Glutamatergic neuron (in vitro differentiated cells): ENCODE measurements around the gene MTG2. TPM values are rescaled to one million over a fixed set of nuclear protein-coding genes. Genes with fewer than 3 reads are reported as not detected.

Experiments
- DNase-seq: peaks from one replicate; pipeline ENCODE4 v3.0.0; 2022
- H3K27ac Mint-ChIP-seq: one replicate; pipeline ENCODE4 v1.8.0; 2020; ENCODE audit warnings: mild to moderate bottlenecking, mixed read lengths, inconsistent platforms; ENCODE audit not compliant: unreplicated experiment
- H3K27me3 Mint-ChIP-seq: one replicate; pipeline ENCODE4 v1.8.0; 2020; ENCODE audit warnings: mild to moderate bottlenecking, moderate library complexity, mixed read lengths, inconsistent platforms; ENCODE audit not compliant: unreplicated experiment
- H3K36me3 Mint-ChIP-seq: one replicate; pipeline ENCODE4 v1.8.0; 2020; ENCODE audit warnings: mild to moderate bottlenecking, mixed read lengths, inconsistent platforms; ENCODE audit not compliant: unreplicated experiment
- H3K4me1 Mint-ChIP-seq: one replicate; pipeline ENCODE4 v1.8.0; 2020; ENCODE audit warnings: mild to moderate bottlenecking, low read depth, mixed read lengths, inconsistent platforms; ENCODE audit not compliant: unreplicated experiment
- H3K4me3 Mint-ChIP-seq: one replicate; pipeline ENCODE4 v1.8.0; 2020; ENCODE audit warnings: mild to moderate bottlenecking, mixed read lengths, inconsistent platforms; ENCODE audit not compliant: unreplicated experiment
- H3K9me3 Mint-ChIP-seq: one replicate; pipeline ENCODE4 v1.8.0; 2020; ENCODE audit warnings: mild to moderate bottlenecking, moderate library complexity, mixed read lengths, inconsistent platforms; ENCODE audit not compliant: unreplicated experiment
- total RNA-seq: library from RNA; stranded (reverse); fragmentation: NEBNext Ultra II Directional; extraction: Animal tissue kit (Norgen Biotek cat#: 25700); gene quantifications from one replicate; pipeline ENCODE4 v1.2.1, GENCODE V29; 2021; ENCODE audit not compliant: unreplicated experiment
- TF ChIP-seq, protein P1 (sequence below): fragments of 200-600 bp; sonication (generic); IDR thresholded peaks from one replicate; pipeline ENCODE4 v1.5.0; 2021; ENCODE audit not compliant: partially characterized antibody, unreplicated experiment

MTG2 gene
- total RNA-seq, 1 donor from 2014 or later, result 27.1 TPM

DNA sequence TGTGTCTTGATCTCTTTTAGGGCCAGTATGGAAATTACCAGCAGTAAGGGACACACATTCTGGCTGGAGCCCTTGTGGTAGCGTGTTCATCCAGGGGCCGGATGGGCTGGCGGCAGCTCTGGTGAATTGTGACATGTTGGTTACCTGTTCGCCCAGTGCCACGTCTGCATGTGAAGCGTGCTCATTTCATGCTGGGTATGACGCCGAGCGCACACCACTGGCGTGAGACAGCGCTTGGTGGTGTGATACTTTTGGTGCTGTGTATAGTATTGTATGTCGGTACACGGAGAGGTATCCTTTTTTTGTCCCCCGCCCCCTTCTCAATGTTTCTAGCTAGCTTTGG lies 3.7 kb upstream of the MTG2 start:
- no peak overlapping the region for H3K4me3 Mint-ChIP-seq
- H3K4me1 Mint-ChIP-seq, result peaks cover 10% of the 10 kb centered on the region
- peak; percentile 8 for DNase-seq
- no peak overlapping the region for H3K27ac Mint-ChIP-seq
- H3K27me3 Mint-ChIP-seq, result peaks cover 4% of the 10 kb centered on the region
- peaks cover 7% of the 10 kb centered on the region for H3K9me3 Mint-ChIP-seq
- H3K36me3 Mint-ChIP-seq, result peaks cover 1% of the 10 kb centered on the region
- TF ChIP-seq, protein P1, sequence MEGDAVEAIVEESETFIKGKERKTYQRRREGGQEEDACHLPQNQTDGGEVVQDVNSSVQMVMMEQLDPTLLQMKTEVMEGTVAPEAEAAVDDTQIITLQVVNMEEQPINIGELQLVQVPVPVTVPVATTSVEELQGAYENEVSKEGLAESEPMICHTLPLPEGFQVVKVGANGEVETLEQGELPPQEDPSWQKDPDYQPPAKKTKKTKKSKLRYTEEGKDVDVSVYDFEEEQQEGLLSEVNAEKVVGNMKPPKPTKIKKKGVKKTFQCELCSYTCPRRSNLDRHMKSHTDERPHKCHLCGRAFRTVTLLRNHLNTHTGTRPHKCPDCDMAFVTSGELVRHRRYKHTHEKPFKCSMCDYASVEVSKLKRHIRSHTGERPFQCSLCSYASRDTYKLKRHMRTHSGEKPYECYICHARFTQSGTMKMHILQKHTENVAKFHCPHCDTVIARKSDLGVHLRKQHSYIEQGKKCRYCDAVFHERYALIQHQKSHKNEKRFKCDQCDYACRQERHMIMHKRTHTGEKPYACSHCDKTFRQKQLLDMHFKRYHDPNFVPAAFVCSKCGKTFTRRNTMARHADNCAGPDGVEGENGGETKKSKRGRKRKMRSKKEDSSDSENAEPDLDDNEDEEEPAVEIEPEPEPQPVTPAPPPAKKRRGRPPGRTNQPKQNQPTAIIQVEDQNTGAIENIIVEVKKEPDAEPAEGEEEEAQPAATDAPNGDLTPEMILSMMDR, result no peak

GRCh38 chr20:62181808-62182207 lies 1.0 kb upstream of the MTG2 start:
- peaks cover 4% of the 10 kb centered on the region for H3K9me3 Mint-ChIP-seq
- no peaks in the 10 kb centered on the region for H3K36me3 Mint-ChIP-seq
- TF ChIP-seq, protein P1, result no peak

DNA sequence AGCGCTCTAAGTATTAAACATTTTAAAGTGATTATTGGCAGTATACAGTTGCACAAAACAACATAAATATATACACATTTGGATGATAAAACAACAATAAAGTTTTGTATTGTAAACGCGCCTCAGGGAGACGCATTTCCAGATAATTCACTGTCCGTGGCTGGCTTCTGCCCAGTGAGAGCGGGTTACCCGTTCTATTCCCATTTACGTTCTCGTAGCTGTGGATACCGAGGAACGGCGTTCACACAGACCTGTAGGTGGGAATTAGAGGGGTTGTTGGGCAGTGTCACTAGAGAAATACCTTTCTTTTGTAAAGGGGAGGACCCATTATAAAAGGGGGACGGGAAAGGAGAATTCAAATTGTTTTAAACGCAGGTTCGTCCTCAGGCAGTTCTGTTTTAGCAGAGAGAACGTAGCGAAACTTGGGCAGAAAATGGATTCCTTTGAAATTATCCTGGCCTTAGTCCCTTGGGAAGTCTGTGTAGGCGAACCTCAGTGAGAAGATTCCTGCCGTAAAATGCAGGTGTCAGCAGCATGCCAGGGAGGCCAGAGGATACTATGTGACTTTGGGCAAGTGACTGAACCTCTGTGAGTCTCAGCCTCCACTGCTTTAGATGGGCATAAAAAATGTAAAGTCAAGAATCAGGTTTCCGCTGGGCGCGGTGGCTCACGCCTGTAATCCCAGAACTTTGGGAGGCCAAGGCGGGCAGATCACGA lies 756 bp downstream of the MTG2 start:
- no peaks in the 10 kb centered on the region for H3K36me3 Mint-ChIP-seq
- H3K9me3 Mint-ChIP-seq, result peaks cover 4% of the 10 kb centered on the region
- H3K4me1 Mint-ChIP-seq, result peaks cover 15% of the 10 kb centered on the region
- H3K27me3 Mint-ChIP-seq, result peaks cover 2% of the 10 kb centered on the region
- peak; percentile 7 for DNase-seq
- H3K27ac Mint-ChIP-seq, result peak overlapping the region; percentile 81
- TF ChIP-seq, protein P1, result no peak
- peak overlapping the region; percentile 96 for H3K4me3 Mint-ChIP-seq

More at GRCh38 chr20:62181808-62182207, 1.0 kb upstream of the MTG2 start:
- Mint-ChIP-seq H3K4me3 (peak overlapping the region; percentile 89), H3K27me3 (peaks cover 2% of the 10 kb centered on the region), H3K27ac (peak overlapping the region; percentile 85), H3K4me1 (peaks cover 15% of the 10 kb centered on the region)
- DNase-seq, result no peak

- H3K4me3 Mint-ChIP-seq, result no peak overlapping the region
- H3K9me3 Mint-ChIP-seq, result peaks cover 4% of the 10 kb centered on the region
- DNase-seq, result no peak
- no peaks in the 10 kb centered on the region for H3K36me3 Mint-ChIP-seq
- TF ChIP-seq, protein P1, result no peak
- peaks cover 16% of the 10 kb centered on the region for H3K4me1 Mint-ChIP-seq
- peaks cover 2% of the 10 kb centered on the region for H3K27me3 Mint-ChIP-seq
- no peak overlapping the region for H3K27ac Mint-ChIP-seq
These were observed 3.2 kb downstream of the MTG2 start for GRCh38 chr20:62186096-62186426.
